HG02973 (cell line): Measurements from ENCODE around the gene ARHGAP31.
"Not testable (repeated sequence)": the region's sequence is repeated elsewhere in the genome, so short reads cannot be mapped to it uniquely, and the experiment has no call there.

ENCODE experiments used
- ATAC-seq: cut with Tn5 transposase; IDR thresholded peaks from one replicate; pipeline ENCODE4 v1.9.1; 2021; ENCODE audit warnings: moderate library complexity; ENCODE audit not compliant: unreplicated experiment

The ARHGAP31 gene

DNA sequence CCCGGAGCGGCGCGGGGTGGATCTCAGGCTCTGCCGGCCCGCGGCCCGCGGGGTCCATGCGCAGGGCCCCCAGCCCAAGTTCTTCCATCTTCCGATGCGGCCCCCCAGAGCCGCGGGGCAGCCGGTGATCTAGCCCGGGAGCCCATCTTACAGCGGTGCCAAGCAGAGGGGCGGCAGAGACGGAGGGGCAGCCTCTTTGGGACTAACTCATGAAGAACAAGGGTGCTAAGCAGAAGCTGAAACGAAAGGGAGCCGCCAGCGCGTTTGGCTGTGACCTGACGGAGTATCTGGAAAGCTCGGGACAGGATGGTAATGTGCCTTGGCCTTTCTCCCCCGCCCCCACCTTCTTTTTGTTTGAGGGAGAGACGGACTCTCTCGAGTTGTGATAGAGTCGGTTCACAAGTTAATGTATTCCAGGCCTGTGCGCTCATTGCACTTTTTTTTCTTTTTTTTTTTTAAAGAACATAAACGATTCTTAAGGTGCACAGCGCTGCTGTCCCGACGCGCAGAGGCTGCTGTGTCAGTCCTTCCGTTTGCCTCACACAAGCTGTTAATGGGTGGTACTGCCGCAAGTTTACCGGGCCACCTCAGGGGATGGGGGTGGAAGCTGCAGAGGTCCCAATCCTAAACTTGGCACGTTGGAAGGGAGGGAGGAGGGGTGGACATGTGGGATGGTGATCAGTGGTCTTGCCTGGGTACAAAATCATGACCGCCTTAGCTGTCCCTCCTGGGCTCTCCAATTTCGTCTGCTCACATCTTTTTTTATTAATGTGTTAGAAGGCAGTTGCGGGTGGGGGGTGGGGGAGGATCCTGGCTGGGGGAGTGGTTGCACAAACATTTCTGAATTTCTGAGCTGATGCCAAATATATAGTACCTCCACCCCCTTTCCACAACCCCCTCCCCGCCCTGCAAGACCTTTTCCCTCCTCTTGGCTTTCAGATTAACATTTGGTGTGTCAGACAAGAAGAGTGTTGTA is 801 bp downstream of the ARHGAP31 start:
- ATAC-seq = peak; percentile 29

DNA sequence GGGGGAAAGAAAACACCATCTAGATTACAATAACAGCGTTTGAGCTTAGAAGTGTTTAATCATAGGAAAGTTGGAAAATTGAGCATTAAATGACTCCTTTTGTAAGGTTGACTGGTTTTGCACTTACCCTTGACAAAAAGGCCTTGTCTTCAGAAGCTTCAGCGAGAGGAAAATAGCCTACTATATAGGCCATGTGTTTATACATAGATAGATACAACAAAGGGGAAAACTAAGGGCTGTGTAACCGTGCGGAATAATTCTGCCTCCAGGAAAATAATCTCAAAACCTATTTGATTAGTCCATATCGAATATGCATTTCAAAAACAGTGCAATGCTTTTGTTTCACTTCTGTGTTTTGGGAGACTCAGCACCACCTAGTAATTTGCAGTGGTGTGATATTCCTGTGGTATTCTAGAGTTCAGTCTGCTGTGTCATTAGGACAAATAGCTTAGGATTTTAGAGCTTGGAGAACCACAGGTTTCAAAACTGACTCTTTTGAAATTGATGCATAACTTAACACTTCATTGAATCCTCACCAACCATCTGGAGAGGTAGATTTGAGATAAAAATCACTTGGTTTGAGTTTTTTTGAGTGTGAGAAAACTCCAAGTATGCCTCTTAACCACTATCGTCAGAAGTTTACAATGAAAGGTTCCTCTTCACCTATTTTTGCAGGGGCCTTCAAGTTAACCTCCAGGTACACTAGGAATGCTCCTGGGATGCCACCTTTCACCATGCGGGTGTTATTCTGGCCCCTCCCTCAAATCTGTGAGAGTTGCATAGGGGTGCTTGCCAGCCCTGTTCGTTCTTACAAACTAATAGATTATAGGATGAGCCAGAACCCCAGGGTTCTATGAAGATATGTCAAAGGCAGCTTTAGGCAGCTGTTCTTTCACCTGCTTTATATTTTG is 1.9 kb downstream of the ARHGAP31 start:
- ATAC-seq = no peak

DNA sequence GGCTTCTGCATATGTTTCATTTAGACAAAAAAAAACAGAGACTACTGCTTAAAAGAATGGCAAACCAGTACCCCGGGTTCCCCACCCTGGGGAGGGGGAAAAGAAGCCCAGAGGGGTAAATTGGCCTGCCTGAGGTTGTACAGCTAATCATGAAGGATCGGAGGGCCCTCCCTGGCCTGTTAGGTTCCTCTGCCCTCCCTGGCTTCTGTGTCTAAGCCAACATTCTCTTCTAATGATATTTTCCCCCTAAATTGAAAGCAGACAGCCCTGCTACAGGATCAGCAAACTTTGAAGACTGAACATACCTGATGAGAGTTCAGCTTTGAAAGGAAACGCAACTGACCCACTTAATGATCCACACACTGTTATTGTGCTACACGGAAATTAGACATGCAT is 2.5 kb downstream of the ARHGAP31 start:
- no peak for ATAC-seq

DNA sequence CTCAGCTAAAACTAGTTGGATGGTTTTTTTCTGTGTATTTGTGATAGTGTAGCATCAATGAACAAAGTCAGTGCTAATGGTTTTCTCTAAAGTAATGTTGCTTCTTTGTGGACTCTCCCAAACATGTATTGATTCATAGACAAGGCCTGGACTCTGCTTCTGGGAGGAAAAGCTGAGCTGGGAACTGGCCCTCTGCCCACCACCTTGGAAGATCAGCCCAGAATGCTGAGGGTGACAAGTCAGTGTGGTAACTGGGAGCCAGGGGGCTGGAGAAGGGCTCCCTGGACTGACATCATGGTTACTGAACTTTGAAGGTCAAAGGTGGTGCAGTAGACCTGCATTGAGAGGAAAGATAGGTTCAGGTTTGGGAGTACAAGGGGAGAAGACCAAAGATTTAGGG is 3.0 kb downstream of the ARHGAP31 start:
- no peak for ATAC-seq

DNA sequence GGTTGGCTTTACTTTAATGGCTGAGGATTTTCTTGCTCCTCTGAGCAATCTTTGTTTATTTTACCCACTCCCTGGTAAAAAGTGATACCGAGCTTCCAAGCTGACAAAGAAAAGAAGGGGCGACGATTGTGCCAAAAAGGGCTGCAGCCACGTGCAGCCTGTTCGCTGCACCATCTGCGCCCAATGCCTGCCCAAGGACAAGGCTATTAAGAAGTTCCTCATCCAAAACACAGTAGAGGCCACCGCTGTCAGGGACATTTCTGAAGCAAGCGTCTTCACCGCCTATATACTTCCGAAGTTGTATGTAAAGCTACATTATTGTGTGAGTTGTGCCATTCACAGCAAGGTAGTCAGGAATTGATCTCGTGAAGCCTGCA is 4.4 kb downstream of the ARHGAP31 start:
- no peak for ATAC-seq

DNA sequence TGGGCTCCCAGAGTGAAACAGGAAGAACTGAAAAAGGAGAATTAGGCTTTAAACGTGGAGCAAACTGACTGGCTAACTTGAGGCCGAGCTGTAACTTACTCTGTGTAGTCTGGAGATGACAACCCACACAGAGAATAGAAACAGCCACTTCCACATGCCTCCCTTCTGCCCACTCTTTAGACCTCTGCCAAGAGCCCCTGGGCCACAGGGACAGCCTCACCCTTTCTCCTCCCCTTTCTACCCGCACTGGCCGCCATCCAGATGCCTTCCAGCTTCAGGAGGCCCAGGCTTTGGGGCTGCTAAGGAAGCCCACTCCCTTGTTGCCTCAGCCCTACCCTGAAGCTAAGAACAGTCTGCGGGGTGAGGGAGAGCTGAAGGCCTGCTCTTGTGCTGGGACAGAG is 6.8 kb downstream of the ARHGAP31 start:
- ATAC-seq = peak; percentile 39

DNA sequence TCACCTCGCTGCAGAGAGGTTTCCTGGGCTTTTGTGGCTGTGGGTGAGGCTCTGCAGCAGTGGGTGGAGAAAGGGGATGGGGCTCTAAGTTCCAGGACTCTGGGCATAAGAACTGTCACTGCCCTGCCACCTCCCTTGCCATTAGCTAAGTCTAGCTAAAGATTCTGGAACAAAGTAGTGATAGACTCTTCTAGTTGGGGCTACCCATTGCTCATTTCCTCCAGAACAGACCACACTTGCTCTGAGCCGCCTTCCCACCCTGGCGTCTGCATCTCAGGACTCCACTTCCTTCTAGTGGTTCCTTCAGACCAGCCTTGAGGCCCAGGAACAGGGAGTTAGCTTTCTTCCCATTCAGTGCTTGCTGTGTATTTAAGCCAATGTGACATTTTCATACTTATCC is 7.5 kb downstream of the ARHGAP31 start:
- no peak for ATAC-seq

DNA sequence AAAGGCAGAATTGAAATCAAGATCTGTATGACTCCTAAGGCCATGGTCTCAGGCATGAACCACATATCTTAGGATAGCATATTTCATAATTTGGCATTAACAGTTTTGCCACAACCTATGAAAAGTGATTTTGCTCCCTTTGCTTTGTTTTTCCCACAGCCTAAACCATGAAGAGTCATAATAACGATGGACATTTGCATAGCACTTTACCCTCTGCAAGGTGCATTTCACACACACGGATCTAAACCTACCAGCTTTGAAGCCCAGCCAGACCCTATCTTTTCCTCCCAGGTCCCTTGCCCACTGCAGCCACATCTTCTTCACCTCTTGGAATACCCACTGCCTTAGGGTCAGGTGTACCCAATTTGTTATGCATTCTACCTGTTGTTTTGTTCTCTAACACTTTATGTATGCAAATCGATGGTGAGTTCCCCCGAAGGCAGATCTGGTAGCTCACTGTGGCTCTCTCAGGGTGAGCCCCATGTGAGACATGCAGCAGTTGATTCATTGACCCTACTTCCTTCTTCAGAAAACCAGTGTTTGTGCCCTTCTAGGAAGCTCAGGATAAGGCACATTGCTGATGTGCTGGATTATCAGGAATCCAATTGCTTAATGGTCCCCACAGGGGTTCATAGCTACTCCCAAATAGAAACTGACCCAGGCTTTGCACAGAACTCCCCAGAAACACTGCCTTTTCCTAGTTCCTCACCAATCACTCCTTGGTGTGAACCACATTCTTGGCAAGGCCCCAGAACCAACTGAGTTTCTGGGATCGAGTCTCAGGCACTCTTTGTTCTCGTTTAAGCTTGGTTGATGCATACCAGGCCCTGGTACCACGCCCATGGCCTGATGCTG is 8.7 kb downstream of the ARHGAP31 start:
- ATAC-seq = peak; percentile 57

DNA sequence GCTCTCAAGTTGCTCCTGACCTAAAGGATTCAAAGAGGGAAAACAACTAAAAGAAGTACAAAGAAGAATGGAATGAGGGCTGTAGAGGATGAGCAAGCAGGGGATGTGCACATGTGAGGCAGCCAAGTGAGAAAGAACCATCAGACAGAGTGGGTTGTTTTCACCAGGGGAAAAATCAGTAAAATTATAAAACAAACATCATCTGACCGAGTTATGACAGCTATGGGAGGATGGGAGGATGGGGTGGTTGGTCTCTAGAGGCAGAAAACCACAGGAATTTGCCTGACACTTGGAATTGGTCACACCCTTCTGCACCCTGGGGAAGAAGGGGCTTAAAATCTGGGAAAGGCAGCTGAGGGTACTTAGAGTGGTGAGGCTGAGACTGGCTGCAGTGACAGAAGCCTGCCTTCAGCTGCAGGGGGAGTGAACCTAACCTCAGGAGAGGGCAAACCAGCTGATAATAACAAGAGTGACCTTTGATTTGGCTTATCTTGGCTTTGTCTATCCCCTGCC is 10.1 kb downstream of the ARHGAP31 start:
- ATAC-seq = no peak

DNA sequence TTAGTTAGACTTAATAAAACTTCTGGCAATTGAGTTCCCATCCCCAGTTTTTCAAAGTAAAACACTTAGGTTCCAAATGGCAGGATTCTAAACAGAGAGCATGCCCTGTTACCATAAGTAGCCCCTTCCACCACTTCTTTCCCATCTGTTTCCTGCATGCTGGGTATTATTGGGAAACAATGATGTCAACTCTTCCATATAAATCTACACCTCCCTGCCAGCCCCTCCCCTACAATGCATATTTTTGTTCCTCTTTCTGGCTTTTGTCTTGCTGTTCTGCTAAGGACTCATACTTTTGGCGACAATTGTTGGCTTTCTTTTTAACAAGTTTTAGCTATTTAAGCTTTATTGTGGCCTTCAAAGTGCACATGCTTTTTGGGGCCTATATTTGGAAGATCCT is 11.1 kb downstream of the ARHGAP31 start:
- no peak for ATAC-seq

DNA sequence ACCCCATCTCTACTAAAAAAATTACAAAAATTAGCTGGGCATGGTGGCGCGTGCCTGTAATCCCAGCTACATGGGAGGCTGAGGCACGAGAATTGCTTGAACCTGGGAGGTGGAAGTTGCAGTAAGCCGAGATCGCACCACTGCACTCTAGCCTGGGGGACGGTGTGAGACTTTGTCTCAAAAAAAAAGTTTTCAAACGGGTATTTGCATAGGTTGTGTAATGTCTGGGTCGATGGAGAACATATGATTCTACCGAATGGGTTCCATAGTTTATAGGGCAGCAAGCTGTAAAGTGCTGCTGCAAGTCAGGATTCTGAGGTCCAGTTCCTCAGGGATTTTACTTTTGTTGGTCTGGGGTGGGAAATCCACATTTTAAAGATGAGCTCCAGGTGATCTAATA is 12.2 kb downstream of the ARHGAP31 start:
- ATAC-seq = not testable (repeated sequence)

DNA sequence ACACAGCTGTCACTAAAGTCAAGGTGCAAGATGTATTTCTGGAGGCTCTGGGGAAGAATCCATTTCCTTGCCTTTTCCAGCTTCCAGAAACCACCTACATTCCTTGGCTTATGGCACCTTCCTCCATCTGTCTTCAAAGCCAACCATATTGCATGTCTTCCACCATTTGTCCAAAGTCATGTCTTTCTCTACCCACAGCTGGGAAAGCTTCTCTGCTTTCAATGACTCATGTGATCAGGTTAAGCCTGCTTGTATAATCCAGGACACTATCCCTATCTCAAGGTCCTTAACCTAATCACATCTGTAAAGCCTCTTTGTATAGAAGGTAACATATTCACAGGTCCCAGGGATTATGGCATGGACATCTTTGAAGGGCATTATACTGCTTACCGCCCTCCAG is 14.2 kb downstream of the ARHGAP31 start:
- no peak for ATAC-seq

DNA sequence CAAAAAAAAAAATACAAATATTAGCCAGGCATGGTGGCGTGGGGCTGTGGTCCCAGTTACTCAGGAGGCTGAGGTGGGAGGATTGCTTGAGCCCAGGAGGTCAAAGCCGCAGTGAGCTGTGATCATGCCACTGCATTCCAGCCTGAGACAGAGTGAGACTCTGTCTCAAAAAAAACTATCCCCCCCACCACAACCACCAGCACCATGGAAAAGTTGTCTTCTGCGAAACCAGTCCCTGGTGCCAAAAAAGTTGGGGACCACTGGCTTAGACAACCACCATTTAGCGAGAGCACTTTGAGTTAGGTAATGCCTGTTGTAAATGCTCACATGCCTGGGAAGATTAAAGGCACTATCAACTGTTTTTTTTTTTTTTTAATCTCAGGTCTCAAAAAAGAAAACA is 15.4 kb downstream of the ARHGAP31 start:
- ATAC-seq = no peak

DNA sequence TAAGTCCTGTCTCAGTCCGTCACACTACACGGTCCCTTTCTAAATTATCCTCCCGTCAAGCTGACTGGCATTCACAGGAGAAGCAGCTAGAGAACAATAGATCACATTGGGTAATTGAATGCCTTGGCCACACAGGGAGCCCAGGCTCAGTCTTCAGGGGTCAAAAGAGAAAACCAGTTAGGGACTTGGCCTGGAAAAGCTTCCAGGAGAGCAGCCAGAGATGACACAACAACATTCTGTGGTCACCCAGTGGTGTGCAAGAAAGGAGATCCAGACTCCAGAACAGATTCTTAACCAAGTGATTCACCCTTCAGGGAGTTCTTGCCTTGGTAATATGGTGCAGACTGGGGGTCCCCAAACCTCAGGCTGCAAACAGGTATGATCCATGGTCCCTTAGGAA is 15.9 kb downstream of the ARHGAP31 start:
- no peak for ATAC-seq

DNA sequence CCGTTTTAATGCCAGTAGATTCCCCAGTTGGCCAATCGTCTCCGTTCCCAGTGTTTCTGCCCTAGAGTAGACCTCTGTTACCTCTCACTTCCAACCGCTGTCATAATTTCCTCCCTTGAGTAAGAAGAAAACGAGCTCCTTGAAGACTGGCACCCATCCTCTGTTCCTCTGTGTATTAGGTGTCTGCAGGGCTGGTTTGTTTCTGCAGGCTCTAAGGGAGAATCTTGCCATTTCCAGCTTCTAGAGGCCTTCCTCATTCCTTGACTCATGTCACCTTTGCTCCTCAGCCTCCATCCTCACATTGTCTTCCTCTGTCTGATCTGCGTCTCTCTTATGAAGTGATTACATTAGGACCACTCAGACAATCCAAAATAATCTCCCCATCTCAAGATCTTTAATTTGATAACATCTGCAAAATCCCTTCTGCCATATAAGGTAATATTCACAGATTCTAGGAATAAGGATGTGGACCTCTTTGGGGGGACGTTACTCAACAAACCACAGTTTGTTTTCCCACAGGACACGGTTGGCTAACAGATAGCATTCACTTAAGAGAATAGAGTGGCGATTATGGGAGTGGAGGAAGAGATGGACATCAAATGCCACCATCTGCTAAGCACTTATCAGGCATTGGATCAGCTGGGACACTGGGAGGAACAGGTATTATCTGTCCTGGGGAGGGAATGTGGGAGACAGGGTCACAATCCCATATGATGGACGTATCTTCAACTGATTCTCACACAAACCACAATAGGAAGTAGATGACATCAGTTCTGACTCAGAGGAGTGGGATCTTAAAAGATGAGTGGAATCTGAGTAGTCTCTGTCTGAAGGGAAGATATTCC is 17.1 kb downstream of the ARHGAP31 start:
- no peak for ATAC-seq

DNA sequence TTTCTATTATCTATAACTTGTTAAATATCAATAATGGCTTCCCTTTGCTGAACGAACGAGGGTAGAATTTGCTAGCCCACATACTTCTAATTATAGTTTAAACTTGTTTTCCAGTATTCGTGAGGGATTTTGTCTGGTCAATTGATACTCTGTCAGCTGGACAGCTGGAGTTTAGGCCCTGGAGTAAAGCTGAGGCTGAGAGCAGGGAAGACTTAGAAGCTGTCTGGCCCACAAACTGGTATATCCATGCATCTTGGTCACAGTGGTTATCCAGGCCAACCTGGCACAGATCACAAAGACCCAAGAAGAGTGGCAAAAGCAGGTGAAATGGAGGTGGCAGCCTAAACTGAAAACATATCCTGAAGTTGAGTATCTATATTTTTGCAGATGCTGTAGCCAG is 19.3 kb downstream of the ARHGAP31 start:
- no peak for ATAC-seq

DNA sequence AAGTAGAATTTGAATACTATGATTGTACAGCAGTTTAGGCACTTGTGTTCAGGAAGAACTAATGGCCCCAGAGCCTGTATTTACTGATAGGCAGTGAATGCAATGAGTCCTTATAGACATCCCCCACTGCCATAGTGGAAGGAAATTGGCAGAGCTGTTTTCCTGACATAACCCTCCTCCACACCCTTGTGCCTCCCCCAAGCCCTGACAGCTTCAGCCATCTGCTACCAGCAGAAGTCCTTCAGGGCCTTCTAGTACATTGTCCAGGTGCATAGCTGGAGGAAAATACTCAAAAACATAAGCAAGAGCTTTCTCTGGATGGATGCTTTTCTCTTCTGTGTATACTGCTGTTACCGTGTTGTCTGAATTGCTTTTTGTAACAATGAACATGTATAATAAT is 20.6 kb downstream of the ARHGAP31 start:
- no peak for ATAC-seq

DNA sequence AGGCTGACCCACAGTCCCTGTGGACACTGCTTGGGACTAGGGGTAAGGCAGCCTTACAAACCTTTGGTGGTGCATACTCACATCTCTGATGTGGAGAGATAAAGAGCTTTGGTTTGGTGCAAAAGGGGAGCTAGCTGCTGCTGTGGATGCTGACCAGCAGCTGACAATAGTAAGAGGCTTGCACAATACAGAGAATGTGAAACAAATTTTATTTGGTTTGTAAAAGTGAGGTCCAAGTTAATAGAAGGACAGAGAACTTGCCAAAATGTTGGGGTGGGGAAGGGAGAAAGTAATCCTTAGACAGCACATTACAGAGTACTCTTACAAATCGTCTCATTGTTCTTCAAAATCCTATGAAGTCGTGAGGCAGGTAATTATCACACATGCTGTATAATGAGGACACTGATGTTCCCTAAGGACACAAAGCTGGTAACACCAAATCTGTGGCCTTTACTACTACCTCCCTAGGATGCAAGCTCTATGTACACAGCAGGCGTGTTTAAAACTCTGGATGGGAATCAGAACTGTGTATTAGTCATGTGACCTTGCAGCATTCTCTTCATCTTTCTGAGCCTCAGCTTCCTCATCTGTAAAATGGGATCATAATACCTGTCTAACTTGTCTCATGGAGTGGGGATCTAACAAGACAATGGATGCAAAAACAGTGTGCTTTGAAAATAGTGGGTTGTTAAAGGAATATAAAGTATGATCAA is 21.6 kb downstream of the ARHGAP31 start:
- ATAC-seq = no peak

DNA sequence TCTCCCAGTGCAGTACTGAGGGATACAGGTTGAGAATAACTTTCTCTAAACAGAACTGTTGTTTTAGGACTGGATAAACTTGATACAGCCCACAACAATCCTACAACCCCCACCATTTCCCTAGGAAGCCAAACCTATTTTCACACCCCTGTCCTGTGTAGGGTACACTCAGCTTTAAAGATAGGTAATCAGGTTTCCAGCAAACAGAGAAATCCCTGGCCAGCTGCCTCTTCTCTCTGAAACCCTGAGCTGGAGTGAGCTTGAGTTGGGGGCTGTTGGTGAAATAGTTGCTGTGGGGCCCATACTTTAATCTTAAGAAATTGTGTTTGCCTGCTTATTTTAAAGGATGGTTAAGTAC is 22.1 kb downstream of the ARHGAP31 start:
- no peak for ATAC-seq
